Hepatocyte (in vitro differentiated cells): Measurements from ENCODE around the gene ACADVL.

Source experiments
- EZH2 ChIP-seq: fragments of 200-600 bp; sonication (generic); IDR thresholded peaks from 2 replicates; pipeline ENCODE4 v1.6.1; 2016; ENCODE audit warnings: antibody characterized with exemption, mild to moderate bottlenecking, borderline replicate concordance
- TF ChIP-seq, protein P1 (sequence below): fragments of 200-600 bp; sonication (generic); IDR thresholded peaks from 2 replicates; pipeline ENCODE4 v1.5.1; 2016; ENCODE audit warnings: antibody characterized with exemption, mild to moderate bottlenecking; ENCODE audit not compliant: poor library complexity

DNA sequence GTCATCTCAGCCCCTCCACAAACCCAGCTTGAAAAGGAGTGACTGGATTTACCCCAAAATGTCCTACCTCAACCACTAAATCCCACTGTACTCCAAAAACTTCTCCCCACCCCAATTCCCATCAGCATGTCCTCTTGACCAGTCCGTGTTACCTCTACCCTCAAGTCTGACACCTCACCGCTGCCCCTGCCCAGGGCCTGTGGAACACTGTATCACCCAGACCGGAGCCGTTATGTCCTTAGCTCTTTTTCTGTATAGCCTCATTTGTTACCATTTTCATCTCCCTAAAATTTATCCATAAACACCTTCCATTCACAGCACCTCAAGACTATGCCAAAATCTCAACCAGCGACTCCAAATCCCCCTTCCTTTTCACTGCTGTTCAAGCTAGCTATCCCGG, 17.1 kb downstream of the ACADVL start:
- TF ChIP-seq, protein P1, sequence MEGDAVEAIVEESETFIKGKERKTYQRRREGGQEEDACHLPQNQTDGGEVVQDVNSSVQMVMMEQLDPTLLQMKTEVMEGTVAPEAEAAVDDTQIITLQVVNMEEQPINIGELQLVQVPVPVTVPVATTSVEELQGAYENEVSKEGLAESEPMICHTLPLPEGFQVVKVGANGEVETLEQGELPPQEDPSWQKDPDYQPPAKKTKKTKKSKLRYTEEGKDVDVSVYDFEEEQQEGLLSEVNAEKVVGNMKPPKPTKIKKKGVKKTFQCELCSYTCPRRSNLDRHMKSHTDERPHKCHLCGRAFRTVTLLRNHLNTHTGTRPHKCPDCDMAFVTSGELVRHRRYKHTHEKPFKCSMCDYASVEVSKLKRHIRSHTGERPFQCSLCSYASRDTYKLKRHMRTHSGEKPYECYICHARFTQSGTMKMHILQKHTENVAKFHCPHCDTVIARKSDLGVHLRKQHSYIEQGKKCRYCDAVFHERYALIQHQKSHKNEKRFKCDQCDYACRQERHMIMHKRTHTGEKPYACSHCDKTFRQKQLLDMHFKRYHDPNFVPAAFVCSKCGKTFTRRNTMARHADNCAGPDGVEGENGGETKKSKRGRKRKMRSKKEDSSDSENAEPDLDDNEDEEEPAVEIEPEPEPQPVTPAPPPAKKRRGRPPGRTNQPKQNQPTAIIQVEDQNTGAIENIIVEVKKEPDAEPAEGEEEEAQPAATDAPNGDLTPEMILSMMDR: no peak
- no peak for TF ChIP-seq EZH2
